Head of caudate nucleus (tissue), 42 donors: Measurements from ENCODE around the gene OXCT2.
"Not testable (repeated sequence)": the region's sequence is repeated elsewhere in the genome, so short reads cannot be mapped to it uniquely, and the experiment has no call there.

Experiments
- DNase-seq, 42 donors: peaks; one replicate each; pipeline versions ENCODE4 v3.0.0 to v3.0.0-alpha.2; 2020 to 2021; ENCODE audit warnings: mixed read lengths in 7 of 42
- intact Hi-C: fragments of 100-400 bp; cut with DNase I; formaldehyde crosslinking; loops from one replicate; pipeline ENCODE4 v1.15.0; 2022

OXCT2 gene

DNA sequence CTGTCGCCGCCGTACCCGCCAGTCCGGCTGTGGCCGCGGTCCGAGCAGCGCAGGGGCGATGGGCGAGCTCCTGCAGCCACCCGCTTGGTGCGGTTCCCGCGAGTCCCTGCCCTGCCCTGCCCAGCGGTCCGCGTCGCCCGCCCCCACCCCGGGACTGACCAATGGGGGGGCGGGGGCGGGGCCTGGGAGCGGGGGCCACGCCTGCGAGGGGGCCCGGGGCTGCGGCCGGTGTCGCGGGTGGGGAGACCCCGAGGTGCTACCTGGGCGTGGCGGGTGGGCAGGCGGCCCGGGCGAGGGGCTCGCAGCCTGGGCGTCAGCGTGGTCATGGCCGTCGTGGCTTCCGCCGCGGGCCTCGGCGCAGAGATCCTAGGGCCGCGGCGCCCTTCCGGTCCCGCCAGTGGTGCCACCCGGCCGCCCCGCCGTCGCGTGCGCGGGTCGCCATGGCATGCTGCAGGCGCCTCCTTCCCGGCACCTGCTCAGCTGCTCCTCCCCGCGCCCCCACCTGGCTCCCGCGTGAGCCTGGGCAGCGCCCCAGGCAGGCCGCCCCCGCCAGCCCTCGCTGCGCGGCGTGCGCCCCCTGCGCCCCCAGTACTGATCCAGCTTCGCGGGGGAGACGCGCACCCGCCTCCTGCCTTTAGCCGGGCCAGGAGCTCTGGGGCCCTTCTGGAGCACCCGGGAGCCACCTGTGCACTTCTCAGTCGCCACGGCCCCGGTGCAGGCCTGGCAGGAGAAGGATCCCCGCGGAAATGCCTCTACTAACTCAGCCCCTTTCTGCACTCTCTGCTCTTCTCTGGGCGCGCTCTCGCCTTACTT is 17.8 kb upstream of the OXCT2 start, which contains the start of gene BMP8B:
Gene BMP8B (minus strand): TSS at position 108 of the 813 bp plus-strand sequence. CDS start 380 bp downstream, outside the sequence.
- intact Hi-C loops, result no loop called here
- DNase-seq, result peak in 40 of 42 donors; percentile 31 to 83 (median 66)

GRCh38 chr1:39788426-39788757 is 17.2 kb upstream of the OXCT2 start:
- intact Hi-C loops, result no loop called here
- no peak for DNase-seq

DNA sequence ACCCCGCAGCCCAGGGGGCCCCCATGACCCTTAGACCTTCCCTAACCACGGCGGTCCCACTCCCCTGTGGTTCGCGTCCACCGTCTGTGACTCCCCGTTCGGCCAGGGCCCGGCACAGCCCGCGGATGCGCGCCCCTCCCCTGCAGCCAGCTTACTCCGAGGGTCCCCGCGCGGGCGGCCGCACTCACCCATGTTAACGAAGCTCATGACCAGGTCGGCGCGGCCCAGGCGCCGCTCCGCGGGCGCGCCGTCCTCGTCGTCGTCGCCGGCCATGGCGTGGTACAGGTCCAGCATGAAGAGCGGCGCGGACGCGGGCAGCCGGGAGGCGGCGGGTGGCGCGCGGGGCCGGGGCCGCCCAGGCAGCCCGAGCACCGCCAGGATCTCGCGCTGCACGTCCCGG is 16.8 kb upstream of the OXCT2 start:
- DNase-seq, intact Hi-C loops: not testable (repeated sequence)

DNA sequence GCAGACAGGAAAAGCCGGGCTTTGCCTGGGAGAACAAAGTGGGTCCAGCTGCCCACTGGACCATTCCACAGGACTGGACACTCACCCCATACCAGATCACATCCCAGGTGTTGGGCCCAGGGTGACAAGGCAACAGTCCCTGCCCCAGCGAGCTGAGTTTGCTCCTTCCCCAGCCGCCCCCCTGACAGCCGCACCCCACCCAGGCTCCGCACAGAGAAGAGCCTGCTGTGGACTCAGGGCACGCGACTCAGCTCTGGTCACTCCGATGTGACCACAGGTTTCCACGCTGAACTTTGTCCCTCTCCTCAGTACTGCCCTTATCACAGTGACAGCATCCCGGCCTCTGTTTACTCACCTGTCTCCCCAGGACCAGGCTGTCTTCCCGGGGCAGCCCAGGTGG is 16.3 kb upstream of the OXCT2 start:
- DNase-seq, result no peak
- intact Hi-C loops, result no loop called here

- DNase-seq, intact Hi-C loops: not testable (repeated sequence)
Measured at GRCh38 chr1:39787108-39787375, 15.9 kb upstream of the OXCT2 start.

GRCh38 chr1:39786303-39787107 is 15.4 kb upstream of the OXCT2 start:
- intact Hi-C loops, result not testable (repeated sequence)
- peak in 23 of 42 donors; percentile 12 to 69 (median 36) for DNase-seq

- DNase-seq, result not testable (repeated sequence)
Measured at GRCh38 chr1:39782685-39783084, 11.5 kb upstream of the OXCT2 start.

GRCh38 chr1:39782103-39782502 is 11.0 kb upstream of the OXCT2 start:
- intact Hi-C loops, result no loop called here
- no peak for DNase-seq

More at GRCh38 chr1:39782685-39783084, 11.5 kb upstream of the OXCT2 start:
- intact Hi-C loops, result not testable (repeated sequence)

DNA sequence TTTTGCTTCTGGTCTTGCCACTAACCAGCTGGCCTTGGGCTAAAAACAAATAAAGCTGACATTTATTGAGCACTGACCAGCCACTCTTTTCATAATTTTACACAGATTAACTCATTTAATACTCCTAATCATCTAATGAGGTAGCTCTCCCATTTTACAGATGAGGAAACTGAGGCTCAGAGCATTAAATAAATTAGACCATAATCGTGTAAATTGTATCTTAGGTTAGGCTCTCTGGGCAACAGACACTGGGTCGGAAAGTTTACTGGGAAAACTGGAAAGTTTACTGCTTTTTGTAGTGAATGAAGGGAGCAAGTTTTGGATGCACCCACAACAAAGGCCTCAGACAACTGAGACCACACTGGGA is 10.2 kb upstream of the OXCT2 start:
- no peak for DNase-seq
- intact Hi-C loops, result no loop called here

DNA sequence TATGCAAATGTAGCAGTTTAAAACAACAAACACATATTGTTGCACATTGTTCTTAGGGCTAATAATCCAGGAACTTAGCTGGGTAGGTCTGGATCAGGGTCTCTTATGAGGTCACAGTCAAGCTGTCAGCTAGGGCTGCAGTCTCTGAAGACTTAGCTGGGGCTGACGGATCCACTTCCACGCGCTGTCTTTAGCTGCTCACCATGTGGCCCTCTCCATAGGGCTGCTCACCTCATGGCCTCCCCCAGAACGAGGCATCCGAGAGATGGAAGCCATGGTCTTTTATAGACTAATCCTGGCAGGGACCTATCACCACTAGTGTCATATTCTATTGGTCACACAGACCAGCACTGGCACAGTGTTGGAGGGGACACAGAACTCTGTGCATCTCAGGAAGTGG is 8.7 kb upstream of the OXCT2 start:
- intact Hi-C loops, result no loop called here
- DNase-seq, result no peak

DNA sequence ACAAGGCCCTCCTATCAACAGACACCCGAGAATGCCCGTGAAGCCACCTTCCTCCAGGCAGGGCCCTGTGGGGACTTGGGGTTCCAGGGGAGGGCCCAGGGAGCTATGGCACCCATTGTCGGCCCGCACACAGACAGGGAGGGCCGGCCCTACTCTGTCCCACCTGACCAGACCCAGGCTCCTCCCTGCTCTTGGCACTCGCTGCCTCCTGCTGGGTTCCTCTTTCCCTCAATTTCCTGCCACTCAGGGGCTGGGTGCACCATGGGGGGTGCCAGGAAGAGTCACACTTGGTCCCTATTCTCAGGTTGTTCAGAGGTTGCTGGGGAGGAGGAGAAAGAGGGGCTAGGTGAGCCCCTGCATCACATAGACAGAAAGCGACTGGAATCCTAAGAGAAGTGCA is 8.0 kb upstream of the OXCT2 start:
- DNase-seq, result no peak
- intact Hi-C loops, result no loop called here

- DNase-seq, intact Hi-C loops: not testable (repeated sequence)
Measured at GRCh38 chr1:39778463-39779099, 7.4 kb upstream of the OXCT2 start.

DNA sequence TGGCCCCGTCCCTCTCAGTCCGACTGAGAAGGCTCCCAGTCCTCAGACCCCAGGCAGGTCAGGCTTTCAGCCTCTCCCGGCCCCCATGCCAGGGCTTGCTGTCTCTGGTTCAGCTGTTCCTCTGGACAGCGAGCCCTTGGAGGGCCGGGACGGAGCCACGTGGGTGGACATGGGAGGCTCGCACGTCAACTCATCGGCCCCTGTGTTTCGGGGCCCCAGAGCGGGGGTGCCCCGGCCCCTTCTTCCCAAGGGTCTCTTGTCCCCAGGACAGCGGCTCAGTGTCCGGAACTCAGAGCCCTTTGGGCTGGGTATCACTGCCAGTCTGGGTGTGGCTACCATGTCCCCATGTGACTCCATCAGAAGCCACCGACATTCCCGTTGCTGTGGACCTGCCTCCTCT is 6.7 kb upstream of the OXCT2 start:
- intact Hi-C loops, DNase-seq: not testable (repeated sequence)

DNA sequence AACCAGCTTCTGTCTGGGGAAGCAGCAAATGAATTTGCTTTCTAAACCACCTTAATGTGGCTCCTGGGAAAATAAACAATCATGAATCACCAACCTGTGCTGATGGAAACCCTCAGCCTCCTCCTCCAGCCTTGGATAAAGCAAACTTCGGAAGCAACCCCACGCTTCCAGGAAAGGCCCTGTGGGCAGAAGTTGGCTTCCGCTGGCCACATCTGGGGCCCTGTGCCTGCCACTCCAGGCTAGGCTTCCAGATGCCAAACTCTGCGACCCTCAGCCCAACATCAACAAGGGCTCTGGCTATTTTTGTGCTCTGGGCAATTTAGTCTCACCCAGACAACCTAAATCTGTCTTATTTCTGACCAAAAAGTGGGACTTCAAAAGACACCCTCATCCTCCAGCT is 6.2 kb upstream of the OXCT2 start:
- no peak for DNase-seq
- intact Hi-C loops, result no loop called here

DNA sequence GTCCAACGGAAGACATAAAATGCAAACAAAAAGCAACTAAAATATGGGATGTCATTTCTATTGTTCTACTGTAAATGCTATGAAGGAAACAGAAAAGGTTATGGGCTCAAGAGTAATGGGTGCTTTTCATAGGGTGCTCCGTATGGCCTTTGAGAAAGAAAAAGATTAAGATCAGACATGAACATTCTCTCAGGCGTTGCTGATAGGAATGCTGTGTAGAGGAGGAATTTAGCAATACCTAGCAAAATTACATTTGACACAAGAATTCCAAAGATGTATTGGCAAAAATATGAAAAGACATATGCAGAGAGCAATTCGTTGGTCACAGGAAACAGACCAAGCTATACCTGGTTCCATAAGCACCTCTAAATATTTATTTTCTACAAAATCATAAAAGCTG is 5.7 kb upstream of the OXCT2 start:
- intact Hi-C loops, result no loop called here
- DNase-seq, result no peak

DNA sequence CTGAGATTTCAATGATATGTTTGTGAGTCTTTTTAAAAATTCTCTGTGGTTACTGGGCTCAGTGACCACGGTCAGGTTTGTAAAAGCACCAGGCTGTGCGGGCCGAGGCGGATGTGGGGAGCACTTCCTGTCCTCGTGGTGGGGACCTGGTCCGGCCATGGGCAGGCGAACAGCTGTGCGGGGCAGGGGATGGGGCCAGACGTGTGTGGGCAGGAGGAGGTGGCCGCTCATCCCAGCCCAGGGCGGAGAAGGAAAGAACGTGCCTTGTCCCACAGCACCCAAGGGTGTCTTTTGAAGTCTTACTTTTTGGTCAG is 5.2 kb upstream of the OXCT2 start:
- intact Hi-C loops, result no loop called here
- DNase-seq, result peak in 9 of 42 donors; percentile 13 to 51 (median 23)

DNA sequence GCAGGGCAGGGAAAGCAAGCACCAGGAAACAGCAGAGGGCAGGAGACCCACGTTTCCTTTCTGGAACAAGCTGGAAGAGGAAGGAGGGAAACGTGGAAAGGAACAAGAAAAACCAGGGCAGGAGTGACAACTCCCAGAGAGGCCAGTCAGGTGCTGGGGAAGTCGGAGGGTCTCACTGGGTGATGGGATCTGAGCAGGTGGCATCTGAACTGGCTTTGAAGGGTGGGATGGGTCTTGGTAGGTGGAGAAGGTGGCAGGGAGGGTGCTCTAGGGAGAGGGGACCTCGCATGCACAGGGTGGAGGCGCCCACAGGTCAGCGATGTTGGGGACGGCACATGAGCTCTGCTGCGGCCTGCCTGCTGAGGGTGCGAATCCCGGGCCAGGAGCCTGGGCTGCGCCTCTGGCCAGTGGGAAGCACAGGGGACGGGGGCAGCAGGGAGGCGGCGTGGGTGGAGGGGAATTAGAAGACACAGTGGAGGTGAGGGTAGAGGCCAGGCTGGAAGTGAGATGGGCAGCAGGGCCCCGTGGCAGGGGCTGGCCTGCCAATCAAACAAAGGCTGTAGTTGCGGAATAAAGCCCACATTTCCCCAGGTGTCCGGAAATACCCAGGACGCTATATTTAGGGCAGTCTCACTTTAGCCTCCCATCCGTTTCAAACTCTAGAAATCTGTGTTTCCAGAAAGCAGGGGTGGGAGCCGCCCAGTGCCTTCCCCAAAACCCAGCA is 4.7 kb upstream of the OXCT2 start:
- DNase-seq, intact Hi-C loops: not testable (repeated sequence)

DNA sequence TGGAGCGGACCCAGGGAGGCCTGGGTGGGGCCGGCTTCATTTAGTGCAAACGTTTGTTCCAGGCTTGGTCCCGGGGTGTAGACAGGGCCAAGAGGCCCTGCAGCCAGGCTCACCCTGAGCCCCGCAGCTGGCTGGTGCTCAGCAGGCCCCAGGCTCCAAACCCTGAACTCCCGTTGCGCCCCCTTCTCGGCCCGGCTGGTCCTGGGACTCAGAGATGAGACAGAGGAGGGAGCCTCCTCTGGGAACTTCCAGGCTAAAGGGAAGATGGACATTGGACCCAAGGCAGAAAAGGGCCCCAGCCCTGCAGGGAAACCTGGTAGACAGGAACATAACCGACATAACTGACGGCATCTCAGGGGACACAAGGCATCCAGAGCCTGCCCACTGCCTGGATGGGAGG is 4.0 kb upstream of the OXCT2 start:
- intact Hi-C loops, result not testable (repeated sequence)

DNA sequence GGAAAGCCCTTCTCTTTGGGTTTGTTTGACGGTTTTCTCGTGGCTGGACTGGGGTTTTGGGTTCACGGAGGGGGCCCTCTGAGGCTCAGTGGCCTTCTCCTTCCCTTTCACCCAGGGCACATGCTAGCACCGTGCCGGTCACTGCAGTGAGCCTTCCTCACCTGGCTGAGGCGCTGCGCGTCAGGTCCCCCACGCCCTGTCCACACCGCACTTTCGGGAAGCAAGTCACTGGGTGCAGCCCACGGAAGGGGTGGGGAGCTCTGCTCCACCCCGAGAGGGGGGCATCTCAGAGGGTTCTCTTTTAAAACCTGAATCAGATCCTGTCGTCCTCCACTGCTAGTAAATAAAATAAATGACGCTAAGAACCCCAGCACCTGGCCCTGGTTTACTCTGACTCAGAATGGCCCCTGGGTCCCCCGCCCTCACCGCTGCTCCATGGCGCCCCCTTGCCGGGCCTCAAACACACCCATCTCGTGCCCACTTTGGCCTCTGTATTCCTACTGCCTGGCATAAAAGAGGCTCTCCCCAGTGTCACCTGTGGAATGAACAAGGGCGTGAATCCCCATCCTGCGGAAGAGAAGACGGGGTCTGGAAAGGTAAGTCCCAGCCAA is 2.3 kb upstream of the OXCT2 start:
- intact Hi-C loops, DNase-seq: not testable (repeated sequence)

More for the DNA sequence above, 4.0 kb upstream of the OXCT2 start:
- not testable (repeated sequence) for DNase-seq
